Measurements from ENCODE around the gene FBLL1. TPM values are rescaled to one million over a fixed set of nuclear protein-coding genes. Genes with fewer than 3 reads are reported as not detected.
"Not testable (repeated sequence)": the region's sequence is repeated elsewhere in the genome, so short reads cannot be mapped to it uniquely, and the experiment has no call there.

The FBLL1 gene
- total RNA-seq, 6 donors from 2014 or later, result 0.17 to 3.1 (median 0.25) TPM; not detected in 2

DNA sequence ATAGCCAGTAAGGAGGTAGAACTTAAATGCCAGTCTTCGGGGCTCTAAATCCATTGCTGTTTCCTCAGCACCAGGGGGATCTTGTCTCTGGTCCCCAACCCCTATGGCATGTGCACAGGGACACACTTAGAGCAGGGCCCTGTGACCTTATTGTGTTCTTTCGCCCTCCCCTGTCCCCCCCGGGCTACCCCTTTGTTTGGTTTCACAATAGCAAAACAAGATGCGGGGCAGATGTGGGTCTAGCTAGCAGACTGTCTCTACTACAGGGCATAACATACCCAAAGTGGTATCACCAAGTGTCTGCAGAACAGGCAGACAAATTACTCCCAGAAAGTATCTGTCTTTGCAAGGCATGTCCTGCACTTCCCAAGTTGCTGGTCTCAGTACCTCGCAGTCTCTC is 2.1 kb downstream of the FBLL1 start:
- DNase-seq, result no peak
- H3K4me3 ChIP-seq, result no peak overlapping the region
- TF ChIP-seq POLR2AphosphoS5 (IDR thresholded peaks at IDR 0.05), result no peak
- TF ChIP-seq EP300 (IDR thresholded peaks at IDR 0.05), result no peak
- no peak for TF ChIP-seq POLR2A (IDR thresholded peaks at IDR 0.05)
- TF ChIP-seq, protein P1, sequence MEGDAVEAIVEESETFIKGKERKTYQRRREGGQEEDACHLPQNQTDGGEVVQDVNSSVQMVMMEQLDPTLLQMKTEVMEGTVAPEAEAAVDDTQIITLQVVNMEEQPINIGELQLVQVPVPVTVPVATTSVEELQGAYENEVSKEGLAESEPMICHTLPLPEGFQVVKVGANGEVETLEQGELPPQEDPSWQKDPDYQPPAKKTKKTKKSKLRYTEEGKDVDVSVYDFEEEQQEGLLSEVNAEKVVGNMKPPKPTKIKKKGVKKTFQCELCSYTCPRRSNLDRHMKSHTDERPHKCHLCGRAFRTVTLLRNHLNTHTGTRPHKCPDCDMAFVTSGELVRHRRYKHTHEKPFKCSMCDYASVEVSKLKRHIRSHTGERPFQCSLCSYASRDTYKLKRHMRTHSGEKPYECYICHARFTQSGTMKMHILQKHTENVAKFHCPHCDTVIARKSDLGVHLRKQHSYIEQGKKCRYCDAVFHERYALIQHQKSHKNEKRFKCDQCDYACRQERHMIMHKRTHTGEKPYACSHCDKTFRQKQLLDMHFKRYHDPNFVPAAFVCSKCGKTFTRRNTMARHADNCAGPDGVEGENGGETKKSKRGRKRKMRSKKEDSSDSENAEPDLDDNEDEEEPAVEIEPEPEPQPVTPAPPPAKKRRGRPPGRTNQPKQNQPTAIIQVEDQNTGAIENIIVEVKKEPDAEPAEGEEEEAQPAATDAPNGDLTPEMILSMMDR (IDR thresholded peaks at IDR 0.05), result no peak
- 79 to 81% methylated on average over 5 of the region's 5 CpGs for WGBS, 2 donors
- peaks cover 3 to 10% (median 5%) of the 10 kb centered on the region in 4 donors for H3K4me1 ChIP-seq
- H3K9me3 ChIP-seq, result no peaks in the 10 kb centered on the region
- ATAC-seq (ENCODE audit: low FRiP score in 2 of 2), result no peak
- H3K27me3 ChIP-seq, result peaks cover 0 to 17% (median 9%) of the 10 kb centered on the region in 4 donors
- H3K36me3 ChIP-seq, result no peaks in the 10 kb centered on the region
- H3K27ac ChIP-seq, result no peak overlapping the region

DNA sequence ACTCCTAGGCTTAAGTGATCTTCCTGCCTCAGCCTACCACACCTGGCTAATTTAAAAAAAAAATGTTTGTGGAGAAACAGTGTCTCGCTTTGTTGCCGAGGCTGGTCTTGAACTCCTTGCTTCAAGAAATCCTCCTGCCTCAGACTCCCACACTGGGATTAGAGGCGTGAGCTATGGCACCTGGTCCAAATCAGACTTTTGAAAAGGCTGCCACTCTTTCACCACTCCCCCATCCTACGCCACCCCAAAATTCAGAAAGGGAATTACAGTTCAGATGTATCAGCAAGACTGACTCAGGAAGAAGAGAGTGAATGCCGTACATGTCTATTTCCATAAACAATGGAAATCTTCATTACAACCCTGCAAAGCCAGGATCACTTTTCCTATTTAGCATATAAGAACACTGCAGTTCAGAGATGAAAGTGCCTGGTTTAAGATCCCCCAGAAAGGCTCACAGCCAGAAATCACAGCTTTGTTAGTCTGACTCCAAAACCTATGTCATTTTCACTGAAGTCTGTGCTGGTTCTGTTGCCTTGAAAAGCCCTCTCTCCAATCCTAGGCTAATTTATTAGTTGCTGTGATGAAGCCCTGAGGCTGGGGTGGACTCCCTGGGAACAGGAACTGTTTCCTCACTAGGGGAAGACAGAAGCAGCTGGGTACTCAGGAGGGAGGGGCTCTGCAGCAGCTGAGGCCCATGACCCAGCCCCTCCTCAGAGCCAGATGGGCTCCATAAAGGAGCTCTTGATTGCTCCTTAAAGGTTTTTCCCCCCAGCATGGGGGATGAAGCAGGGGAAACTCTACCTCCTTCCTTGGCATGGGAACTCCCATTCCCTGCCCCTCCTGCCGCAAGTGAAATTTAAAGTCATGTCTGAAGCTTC is 3.1 kb downstream of the FBLL1 start:
- DNase-seq (no peak), ATAC-seq (ENCODE audit: low FRiP score in 2 of 2) (no peak)
- Histone ChIP-seq H3K27me3 (peaks cover 0 to 17% (median 9%) of the 10 kb centered on the region in 4 donors), H3K9me3 (no peaks in the 10 kb centered on the region), H3K27ac (no peak overlapping the region), H3K4me3 (no peak overlapping the region), H3K4me1 (peaks cover 3 to 10% (median 5%) of the 10 kb centered on the region in 4 donors), H3K36me3 (no peaks in the 10 kb centered on the region)
- 64 to 86% methylated on average over 6 of the region's 6 CpGs for WGBS, 2 donors
- no peak for TF ChIP-seq EP300 (IDR thresholded peaks at IDR 0.05)
- no peak for TF ChIP-seq POLR2AphosphoS5 (IDR thresholded peaks at IDR 0.05)
- TF ChIP-seq, protein P1 (IDR thresholded peaks at IDR 0.05), result no peak
- TF ChIP-seq POLR2A (IDR thresholded peaks at IDR 0.05), result no peak

DNA sequence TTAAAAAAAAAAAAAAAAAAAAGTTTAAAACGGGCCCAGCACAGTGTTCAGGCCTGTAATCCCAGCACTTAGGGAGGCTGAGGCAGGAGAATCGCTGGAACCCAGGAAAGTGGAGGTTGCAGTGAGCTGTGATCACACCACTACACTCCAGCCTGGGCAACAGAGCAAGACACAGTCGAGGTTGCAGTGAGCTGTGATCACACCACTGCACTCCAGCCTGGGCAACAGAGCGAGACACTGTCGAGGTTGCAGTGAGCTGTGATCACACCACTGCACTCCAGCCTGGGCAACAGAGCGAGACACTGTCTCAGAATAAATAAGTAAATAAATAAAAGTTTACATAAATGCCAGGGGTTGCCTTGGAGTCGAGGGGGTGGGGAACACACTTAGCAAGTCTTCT is 5.2 kb downstream of the FBLL1 start:
- not testable (repeated sequence) for H3K9me3 ChIP-seq; ATAC-seq (ENCODE audit: low FRiP score in 2 of 2); H3K27ac ChIP-seq; H3K4me3 ChIP-seq; H3K4me1 ChIP-seq; H3K36me3 ChIP-seq; DNase-seq
- WGBS, 2 donors, result 80 to 84% methylated on average over 7 of the region's 7 CpGs
- H3K27me3 ChIP-seq, result peaks cover 0 to 11% (median 5%) of the 10 kb centered on the region in 4 donors

DNA sequence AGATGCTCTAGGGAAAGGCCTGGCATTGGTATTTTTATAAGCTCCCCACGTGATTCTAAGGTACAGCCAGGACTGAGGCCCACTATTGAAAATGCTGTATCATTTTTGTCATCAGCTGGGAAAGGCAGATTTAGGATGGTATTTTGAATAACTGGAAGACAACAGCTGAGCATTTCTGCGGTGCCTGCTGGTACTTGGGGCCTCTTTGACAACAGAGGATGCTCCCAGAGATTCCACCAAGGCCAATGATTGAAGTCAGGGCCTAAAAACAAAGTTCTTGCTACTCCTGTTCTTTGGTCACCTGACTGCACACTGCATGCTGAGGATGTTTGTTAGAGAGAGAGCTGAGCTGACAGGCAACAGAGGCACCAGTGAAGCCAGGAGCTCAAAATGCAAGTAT is 8.1 kb downstream of the FBLL1 start:
- TF ChIP-seq POLR2A (IDR thresholded peaks at IDR 0.05), result no peak
- ATAC-seq (ENCODE audit: low FRiP score in 2 of 2) (no peak), DNase-seq (no peak)
- H3K27ac ChIP-seq, result no peak overlapping the region
- no peak overlapping the region for H3K4me3 ChIP-seq
- no peaks in the 10 kb centered on the region for H3K36me3 ChIP-seq
- 62 to 66% methylated on average over 2 of the region's 2 CpGs for WGBS, 2 donors
- H3K4me1 ChIP-seq, result no peaks in the 10 kb centered on the region
- no peaks in the 10 kb centered on the region for H3K9me3 ChIP-seq
- no peaks in the 10 kb centered on the region for H3K27me3 ChIP-seq

DNA sequence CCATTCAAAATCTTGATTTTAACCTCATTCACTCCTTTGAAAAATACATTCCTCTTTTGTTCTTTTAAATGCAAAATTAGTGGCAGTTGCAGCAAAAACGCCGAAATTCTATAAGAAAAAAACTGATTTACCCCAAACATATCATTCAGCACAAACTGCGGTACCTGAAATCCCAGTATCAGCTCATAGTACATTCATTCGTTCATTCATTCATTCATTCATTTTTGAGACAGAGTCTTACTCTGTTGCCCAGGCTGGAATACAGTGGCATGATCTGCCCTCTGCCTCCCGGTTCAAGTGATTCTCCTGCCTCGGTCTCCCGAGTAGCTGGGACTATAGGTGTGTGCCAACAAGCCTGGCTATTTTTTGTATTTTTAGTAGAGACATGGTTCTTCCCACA is 20.4 kb downstream of the FBLL1 start:
- 96 to 99% methylated on average over 7 of the region's 7 CpGs for WGBS, 2 donors
- Histone ChIP-seq H3K36me3 (peaks cover 0 to 29% (median 8%) of the 10 kb centered on the region in 4 donors), H3K4me3 (no peak overlapping the region), H3K27me3 (no peaks in the 10 kb centered on the region), H3K27ac (no peak overlapping the region), H3K4me1 (no peaks in the 10 kb centered on the region), H3K9me3 (no peaks in the 10 kb centered on the region)
- TF ChIP-seq EP300 (IDR thresholded peaks at IDR 0.05) (no peak), POLR2A (IDR thresholded peaks at IDR 0.05) (no peak), POLR2AphosphoS5 (IDR thresholded peaks at IDR 0.05) (no peak)
- TF ChIP-seq, protein P1 (IDR thresholded peaks at IDR 0.05), result no peak
- DNase-seq (no peak), ATAC-seq (ENCODE audit: low FRiP score in 2 of 2) (no peak)

DNA sequence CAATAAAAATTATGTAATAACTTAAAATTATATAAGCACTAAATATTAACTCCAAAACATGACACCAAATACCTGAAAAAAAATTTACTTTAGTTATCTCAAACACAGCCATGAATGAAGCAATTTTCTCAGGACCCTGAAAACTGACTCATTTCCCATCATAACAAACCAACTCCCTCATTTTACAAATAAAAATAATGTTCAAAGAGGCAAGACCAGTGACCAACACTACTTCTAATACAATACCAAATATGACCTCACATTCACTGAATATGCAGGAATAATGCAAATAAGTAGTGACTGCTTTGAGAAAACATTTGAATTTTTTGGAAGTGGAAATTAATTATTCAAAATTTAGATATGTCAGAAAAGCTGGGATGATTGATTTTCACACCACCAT is 21.6 kb downstream of the FBLL1 start:
- TF ChIP-seq, protein P1 (IDR thresholded peaks at IDR 0.05), result no peak
- TF ChIP-seq POLR2A (IDR thresholded peaks at IDR 0.05) (no peak), POLR2AphosphoS5 (IDR thresholded peaks at IDR 0.05) (no peak), EP300 (IDR thresholded peaks at IDR 0.05) (no peak)
- H3K4me1 ChIP-seq, result no peaks in the 10 kb centered on the region
- ATAC-seq (ENCODE audit: low FRiP score in 2 of 2) (no peak), DNase-seq (no peak)
- no peaks in the 10 kb centered on the region for H3K27me3 ChIP-seq
- no peak overlapping the region for H3K27ac ChIP-seq
- H3K9me3 ChIP-seq, result no peaks in the 10 kb centered on the region
- H3K36me3 ChIP-seq, result peaks cover 0 to 34% (median 8%) of the 10 kb centered on the region in 4 donors
- H3K4me3 ChIP-seq, result no peak overlapping the region

All from upper lobe of left lung (tissue), 6 donors.